Measurements from ENCODE around the gene PMPCA.
"Not testable (repeated sequence)": the region's sequence is repeated elsewhere in the genome, so short reads cannot be mapped to it uniquely, and the experiment has no call there.

PMPCA gene

GRCh38 chr9:136423432-136424146 is 13.1 kb downstream of the PMPCA start:
- H3K4me3 ChIP-seq (ENCODE audit: low read depth, low read length) = no peak overlapping the region
- TF ChIP-seq CTCF (IDR thresholded peaks at IDR 0.05; ENCODE audit: insufficient read depth, low read depth, low read length, missing control alignments) = no peak
- no peak for DNase-seq (ENCODE audit: low read depth)

DNA sequence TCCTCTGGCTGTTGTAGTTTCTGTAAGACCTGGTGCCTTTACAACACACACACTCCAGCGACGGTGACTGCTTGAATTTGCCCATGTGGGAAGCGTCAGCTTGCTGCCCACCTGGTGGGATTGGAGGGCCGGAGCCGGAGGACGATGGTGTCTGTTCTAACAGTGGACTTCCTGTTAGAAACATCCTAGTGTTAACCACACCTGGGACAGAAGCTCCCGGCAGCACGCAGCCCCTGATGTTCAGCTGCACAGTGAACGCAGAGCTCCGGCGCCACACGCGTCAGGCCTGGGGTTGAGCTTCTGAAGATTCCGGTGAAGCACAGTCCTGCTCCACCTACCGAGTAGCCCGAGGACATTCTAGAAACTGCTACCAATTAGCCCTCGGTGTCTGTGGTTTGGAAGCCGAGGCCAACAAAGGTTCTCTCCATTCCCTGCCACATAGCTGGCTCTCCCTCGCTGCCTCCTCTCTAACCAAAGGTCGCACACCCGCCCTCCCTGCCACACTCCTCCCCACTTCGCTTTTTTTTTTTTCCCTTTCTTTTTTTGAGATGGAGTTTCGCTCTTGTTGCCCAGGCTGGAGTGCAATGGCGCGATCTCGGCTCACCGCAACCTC is 14.4 kb downstream of the PMPCA start:
- TF ChIP-seq CTCF (IDR thresholded peaks at IDR 0.05; ENCODE audit: insufficient read depth, low read depth, low read length, missing control alignments) = no peak
- no peak for DNase-seq (ENCODE audit: low read depth)
- no peak overlapping the region for H3K4me3 ChIP-seq (ENCODE audit: low read depth, low read length)

DNA sequence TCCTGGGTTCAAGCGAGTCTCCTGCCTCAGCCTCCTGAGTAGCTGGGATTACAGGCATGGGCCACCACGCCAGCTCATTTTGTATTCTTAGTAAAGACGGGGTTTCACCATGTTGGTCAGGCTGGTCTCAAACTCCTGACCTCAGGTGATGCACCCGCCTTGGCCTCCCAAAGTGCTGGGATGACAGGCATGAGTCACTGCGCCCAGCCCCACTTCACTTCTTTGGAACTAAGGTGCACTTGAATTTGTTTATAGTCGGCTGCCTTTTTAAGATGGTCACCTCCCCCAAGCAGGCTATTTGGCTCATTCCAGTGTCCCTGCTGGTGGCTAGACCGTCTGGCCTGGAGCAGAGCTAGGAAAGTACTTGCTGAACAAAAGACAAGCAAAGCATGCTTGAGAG is 14.9 kb downstream of the PMPCA start:
- not testable (repeated sequence) for H3K4me3 ChIP-seq (ENCODE audit: low read depth, low read length); DNase-seq (ENCODE audit: low read depth)

GRCh38 chr9:136426787-136427186 is 16.3 kb downstream of the PMPCA start:
- no peak for TF ChIP-seq CTCF (IDR thresholded peaks at IDR 0.05; ENCODE audit: insufficient read depth, low read depth, low read length, missing control alignments)
- no peak overlapping the region for H3K4me3 ChIP-seq (ENCODE audit: low read depth, low read length)
- DNase-seq (ENCODE audit: low read depth) = no peak

GRCh38 chr9:136429075-136429628 is 18.7 kb downstream of the PMPCA start:
- TF ChIP-seq CTCF (IDR thresholded peaks at IDR 0.05; ENCODE audit: insufficient read depth, low read depth, low read length, missing control alignments) = no peak
- no peak for DNase-seq (ENCODE audit: low read depth)
- no peak overlapping the region for H3K4me3 ChIP-seq (ENCODE audit: low read depth, low read length)

DNA sequence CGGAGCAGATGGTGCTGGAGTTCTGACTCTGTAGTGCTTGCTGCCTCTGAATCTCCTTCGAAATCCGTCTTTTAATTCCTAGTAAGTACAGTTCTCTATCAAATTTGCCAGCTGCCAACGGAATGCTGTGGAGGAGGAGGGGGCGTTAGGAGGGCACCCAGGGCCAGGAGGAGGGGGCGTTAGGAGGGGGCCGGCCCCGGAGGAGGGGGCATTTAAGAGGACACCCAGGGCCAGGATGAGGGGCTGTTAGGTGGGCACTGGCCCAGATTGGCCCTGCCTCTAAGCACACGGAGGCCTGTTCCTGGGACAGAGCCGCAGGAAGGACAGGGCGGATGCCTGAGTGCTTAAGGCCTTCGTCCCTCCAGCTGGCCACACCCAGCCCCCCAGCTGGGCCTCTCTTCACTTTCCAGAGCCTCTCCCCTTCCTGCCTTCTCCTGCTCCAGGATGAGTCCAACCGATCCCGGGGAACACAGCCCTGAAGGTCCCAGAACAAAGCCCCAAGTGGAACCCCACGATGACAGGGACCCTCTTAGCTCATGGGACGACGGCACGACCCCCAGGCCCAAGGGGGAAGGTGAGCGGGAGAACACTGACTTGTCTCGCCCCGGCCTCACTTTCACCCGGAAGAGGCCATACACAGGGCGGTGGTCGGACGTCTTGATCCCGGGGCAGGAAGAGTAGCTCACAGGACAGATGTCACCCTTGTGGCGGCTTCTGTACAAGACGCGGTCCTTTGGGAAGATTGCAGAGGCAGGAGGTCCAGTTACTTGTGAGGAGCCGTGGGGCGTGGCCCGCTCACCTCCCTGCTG is 19.4 kb downstream of the PMPCA start:
- no peak for DNase-seq (ENCODE audit: low read depth)

More for the DNA sequence above, 19.4 kb downstream of the PMPCA start:
- TF ChIP-seq CTCF (IDR thresholded peaks at IDR 0.05; ENCODE audit: insufficient read depth, low read depth, low read length, missing control alignments) = no peak
- no peak overlapping the region for H3K4me3 ChIP-seq (ENCODE audit: low read depth, low read length)
